Measurements from ENCODE around the gene DENND1B. TPM values are rescaled to one million over a fixed set of nuclear protein-coding genes. Genes with fewer than 3 reads are reported as not detected.
A peak's percentile ranks its signal among the peaks of the same experiment; 100 is the strongest.

DENND1B gene
- total RNA-seq, 1 experiment from 2014 or later: 20.9 TPM

DNA sequence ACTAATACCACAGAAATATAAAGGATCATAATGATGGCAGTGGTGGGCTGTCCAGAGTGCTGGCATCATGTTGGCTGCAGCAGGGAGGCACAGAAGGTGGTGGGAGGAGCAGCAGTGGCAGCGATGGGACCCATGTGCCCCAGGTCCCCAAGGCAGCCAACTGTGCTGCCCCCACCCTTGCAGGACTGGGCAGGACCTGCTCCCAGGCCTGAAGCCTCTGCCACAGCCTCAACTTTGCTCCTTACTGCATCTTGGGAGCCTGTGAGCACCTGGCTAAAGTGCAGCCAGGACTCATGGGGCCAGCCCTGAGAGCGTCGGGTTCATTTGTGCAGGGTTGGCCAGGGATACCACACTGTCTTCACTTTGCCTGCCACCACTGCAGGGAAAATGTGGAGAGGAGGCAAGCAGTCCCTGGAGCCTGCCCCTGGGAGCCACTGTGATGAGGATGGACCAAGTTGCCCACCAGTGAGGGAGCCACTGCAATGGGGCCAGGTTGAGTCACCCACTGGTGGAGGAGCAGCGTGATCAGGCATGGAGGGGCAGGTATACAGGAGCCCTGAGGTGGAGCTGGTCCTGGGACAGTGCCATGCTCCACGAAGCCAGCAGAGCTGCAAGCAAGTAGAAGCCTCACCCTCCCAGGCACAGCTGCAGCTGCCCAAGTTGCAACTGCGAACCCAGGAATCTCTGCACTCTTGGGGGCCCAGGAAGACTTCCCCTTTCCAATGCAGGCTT, 25.3 kb upstream of the DENND1B start:
- ChIA-PET POLR2A (no interaction called here), CTCF (interaction anchor here (0.8 to 1.4 kb wide), 3 partner anchors 8 to 181 kb away, joined by 3 to 6 read pairs (median 4); no protein-coding TSS in a partner anchor)
- no peak for DNase-seq (ENCODE audit: unreplicated experiment)
- intact Hi-C loops (cut with micrococcal nuclease): no loop called here
- H3K36me3 Mint-ChIP-seq (ENCODE audit: insufficient read depth, unreplicated experiment): no peaks in the 10 kb centered on the region
- no peaks in the 10 kb centered on the region for H3K27me3 Mint-ChIP-seq (ENCODE audit: insufficient read depth, unreplicated experiment)
- no peaks in the 10 kb centered on the region for H3K4me1 Mint-ChIP-seq (ENCODE audit: insufficient read depth, unreplicated experiment)
- TF ChIP-seq, protein P1, sequence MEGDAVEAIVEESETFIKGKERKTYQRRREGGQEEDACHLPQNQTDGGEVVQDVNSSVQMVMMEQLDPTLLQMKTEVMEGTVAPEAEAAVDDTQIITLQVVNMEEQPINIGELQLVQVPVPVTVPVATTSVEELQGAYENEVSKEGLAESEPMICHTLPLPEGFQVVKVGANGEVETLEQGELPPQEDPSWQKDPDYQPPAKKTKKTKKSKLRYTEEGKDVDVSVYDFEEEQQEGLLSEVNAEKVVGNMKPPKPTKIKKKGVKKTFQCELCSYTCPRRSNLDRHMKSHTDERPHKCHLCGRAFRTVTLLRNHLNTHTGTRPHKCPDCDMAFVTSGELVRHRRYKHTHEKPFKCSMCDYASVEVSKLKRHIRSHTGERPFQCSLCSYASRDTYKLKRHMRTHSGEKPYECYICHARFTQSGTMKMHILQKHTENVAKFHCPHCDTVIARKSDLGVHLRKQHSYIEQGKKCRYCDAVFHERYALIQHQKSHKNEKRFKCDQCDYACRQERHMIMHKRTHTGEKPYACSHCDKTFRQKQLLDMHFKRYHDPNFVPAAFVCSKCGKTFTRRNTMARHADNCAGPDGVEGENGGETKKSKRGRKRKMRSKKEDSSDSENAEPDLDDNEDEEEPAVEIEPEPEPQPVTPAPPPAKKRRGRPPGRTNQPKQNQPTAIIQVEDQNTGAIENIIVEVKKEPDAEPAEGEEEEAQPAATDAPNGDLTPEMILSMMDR (IDR thresholded peaks at IDR 0.05; ENCODE audit: unreplicated experiment): no peak
- H3K27ac Mint-ChIP-seq (ENCODE audit: low read depth, unreplicated experiment): no peak overlapping the region
- no TSS peak for BruUV-seq (replicated peaks)
- peaks cover 36% of the 10 kb centered on the region for H3K9me3 Mint-ChIP-seq (ENCODE audit: unreplicated experiment)
- H3K4me3 Mint-ChIP-seq (ENCODE audit: unreplicated experiment): no peak overlapping the region

DNA sequence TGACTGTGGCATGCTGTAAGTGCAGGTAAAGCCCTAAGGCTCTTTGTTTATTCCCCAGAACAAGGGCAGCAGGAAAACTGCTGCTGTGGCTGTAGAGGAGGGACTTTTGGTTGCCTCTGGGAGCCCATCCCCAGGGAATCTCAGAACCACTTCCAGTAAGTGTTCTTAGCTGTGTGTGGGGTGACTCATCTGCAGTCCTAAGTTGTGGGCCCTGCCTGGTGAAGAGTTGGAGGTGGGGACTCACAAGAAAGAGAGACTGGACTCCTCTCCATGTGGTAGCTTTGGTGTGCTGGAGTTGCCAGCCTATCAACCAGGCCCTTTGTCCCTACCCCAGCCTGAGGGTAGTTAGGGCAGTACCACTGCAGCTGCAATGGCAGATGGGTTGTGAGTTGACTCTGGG, 24.0 kb upstream of the DENND1B start:
- Mint-ChIP-seq H3K27me3 (ENCODE audit: insufficient read depth, unreplicated experiment) (no peaks in the 10 kb centered on the region), H3K4me1 (ENCODE audit: insufficient read depth, unreplicated experiment) (no peaks in the 10 kb centered on the region), H3K4me3 (ENCODE audit: unreplicated experiment) (no peak overlapping the region), H3K36me3 (ENCODE audit: insufficient read depth, unreplicated experiment) (no peaks in the 10 kb centered on the region), H3K27ac (ENCODE audit: low read depth, unreplicated experiment) (no peak overlapping the region), H3K9me3 (ENCODE audit: unreplicated experiment) (peaks cover 38% of the 10 kb centered on the region)
- BruUV-seq (replicated peaks): no TSS peak
- intact Hi-C loops (cut with micrococcal nuclease): no loop called here
- ChIA-PET CTCF (interaction anchor here (0.6 to 1.4 kb wide), 3 partner anchors 9 to 1748 kb away, joined by 3 to 6 read pairs (median 4); no protein-coding TSS in a partner anchor), POLR2A (no interaction called here)
- peak; percentile 77 for DNase-seq (ENCODE audit: unreplicated experiment)
- TF ChIP-seq, protein P1 (IDR thresholded peaks at IDR 0.05; ENCODE audit: unreplicated experiment): no peak

DNA sequence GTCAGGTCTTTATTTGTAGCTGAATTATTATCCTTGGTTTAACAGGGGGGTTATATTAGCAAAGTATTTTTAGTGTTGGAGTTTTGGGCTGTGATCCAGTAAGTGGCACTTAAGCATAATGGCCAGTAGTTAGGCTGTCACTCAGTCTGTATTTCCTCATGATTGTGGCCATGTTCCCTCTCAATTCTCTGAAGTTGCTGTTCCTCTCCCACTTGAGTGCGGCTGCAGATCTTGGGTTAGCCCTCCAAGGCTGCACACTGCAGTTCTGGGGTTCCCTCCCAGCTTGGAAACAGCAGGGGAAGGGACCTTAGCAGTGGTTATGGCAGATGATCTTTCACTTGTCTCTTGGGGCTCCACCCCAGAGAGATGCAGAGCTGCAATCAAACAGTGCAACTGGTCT, 23.2 kb upstream of the DENND1B start:
- H3K9me3 Mint-ChIP-seq (ENCODE audit: unreplicated experiment): peaks cover 38% of the 10 kb centered on the region
- POLR2A ChIA-PET: no interaction called here
- BruUV-seq (replicated peaks): no TSS peak
- H3K27ac Mint-ChIP-seq (ENCODE audit: low read depth, unreplicated experiment): no peak overlapping the region
- H3K27me3 Mint-ChIP-seq (ENCODE audit: insufficient read depth, unreplicated experiment): no peaks in the 10 kb centered on the region
- no peak overlapping the region for H3K4me3 Mint-ChIP-seq (ENCODE audit: unreplicated experiment)
- H3K36me3 Mint-ChIP-seq (ENCODE audit: insufficient read depth, unreplicated experiment): no peaks in the 10 kb centered on the region
- no peaks in the 10 kb centered on the region for H3K4me1 Mint-ChIP-seq (ENCODE audit: insufficient read depth, unreplicated experiment)
- TF ChIP-seq, protein P1 (IDR thresholded peaks at IDR 0.05; ENCODE audit: unreplicated experiment): no peak
- intact Hi-C loops (cut with micrococcal nuclease): no loop called here
- DNase-seq (ENCODE audit: unreplicated experiment): no peak
- CTCF ChIA-PET: interaction anchor here (0.6 kb wide), 2 partner anchors 9 to 1749 kb away, joined by 3 read pairs; no protein-coding TSS in a partner anchor

DNA sequence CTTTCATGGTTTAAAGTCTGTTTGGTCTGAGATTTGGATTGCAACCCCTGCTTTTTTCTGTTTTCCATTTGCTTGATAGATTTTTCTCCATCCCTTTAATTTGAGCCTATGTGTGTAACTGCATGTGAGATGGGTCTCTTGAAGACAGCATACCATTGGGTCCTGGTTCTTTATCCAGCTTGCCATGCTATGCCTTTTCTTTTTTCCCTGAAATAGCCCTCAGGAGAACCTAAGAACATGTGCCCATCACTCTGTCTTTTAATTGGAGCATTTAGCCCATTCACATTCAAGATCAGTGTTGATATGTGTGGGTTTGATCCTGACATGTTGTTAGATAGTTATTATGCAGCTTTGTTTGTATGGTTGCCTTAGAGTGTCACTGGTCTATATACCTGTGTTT, 21.7 kb upstream of the DENND1B start:
- intact Hi-C loops (cut with micrococcal nuclease): no loop called here
- Mint-ChIP-seq H3K27me3 (ENCODE audit: insufficient read depth, unreplicated experiment) (no peaks in the 10 kb centered on the region), H3K4me1 (ENCODE audit: insufficient read depth, unreplicated experiment) (no peaks in the 10 kb centered on the region), H3K4me3 (ENCODE audit: unreplicated experiment) (no peak overlapping the region), H3K36me3 (ENCODE audit: insufficient read depth, unreplicated experiment) (no peaks in the 10 kb centered on the region), H3K27ac (ENCODE audit: low read depth, unreplicated experiment) (no peak overlapping the region), H3K9me3 (ENCODE audit: unreplicated experiment) (peaks cover 35% of the 10 kb centered on the region)
- no TSS peak for BruUV-seq (replicated peaks)
- no peak for DNase-seq (ENCODE audit: unreplicated experiment)
- ChIA-PET POLR2A (no interaction called here), CTCF (interaction anchor here (0.6 to 0.8 kb wide), 2 partner anchors 21 to 631 kb away, joined by 3 to 5 read pairs; no protein-coding TSS in a partner anchor)
- TF ChIP-seq, protein P1 (IDR thresholded peaks at IDR 0.05; ENCODE audit: unreplicated experiment): no peak
